Measurements from ENCODE around the gene ZNF500. TPM values are rescaled to one million over a fixed set of nuclear protein-coding genes. Genes with fewer than 3 reads are reported as not detected.
"Not testable (repeated sequence)": the region's sequence is repeated elsewhere in the genome, so short reads cannot be mapped to it uniquely, and the experiment has no call there.

Gene ZNF500
- total RNA-seq, 1 experiment from 2014 or later = 11.8 TPM

- DNase-seq (ENCODE audit: low read depth) = no peak
Measured at GRCh38 chr16:4796982-4797804, 30.2 kb upstream of the ZNF500 start.

- DNase-seq (ENCODE audit: low read depth) = no peak
Measured at GRCh38 chr16:4795828-4796572, 29.0 kb upstream of the ZNF500 start.

- no peak for DNase-seq (ENCODE audit: low read depth)
Measured at GRCh38 chr16:4795181-4795827, 28.3 kb upstream of the ZNF500 start, which contains the start of gene SMIM22. SMIM22 (plus strand) TSS chr16:4795369; CDS start chr16:4795735, 366 bp downstream.

- DNase-seq (ENCODE audit: low read depth) = no peak
Measured at GRCh38 chr16:4792951-4793513, 26.1 kb upstream of the ZNF500 start.

GRCh38 chr16:4790871-4791270, 23.9 kb upstream of the ZNF500 start:
- DNase-seq (ENCODE audit: low read depth) = peak; percentile 45

GRCh38 chr16:4790261-4790660, 23.3 kb upstream of the ZNF500 start:
- DNase-seq (ENCODE audit: low read depth) = no peak

GRCh38 chr16:4788910-4789309, 21.9 kb upstream of the ZNF500 start:
- no peak for DNase-seq (ENCODE audit: low read depth)

GRCh38 chr16:4788489-4788889, 21.5 kb upstream of the ZNF500 start:
- no peak for DNase-seq (ENCODE audit: low read depth)

GRCh38 chr16:4787627-4788482, 20.9 kb upstream of the ZNF500 start, which contains the start of gene SEPTIN12:
SEPTIN12 (minus strand) TSS chr16:4788345; CDS start chr16:4787645, 700 bp downstream.
- no peak for DNase-seq (ENCODE audit: low read depth)

GRCh38 chr16:4787068-4787467, 20.1 kb upstream of the ZNF500 start:
- no peak for DNase-seq (ENCODE audit: low read depth)

GRCh38 chr16:4785758-4786433, 18.9 kb upstream of the ZNF500 start:
- no peak for DNase-seq (ENCODE audit: low read depth)

GRCh38 chr16:4784444-4784987, 17.6 kb upstream of the ZNF500 start:
- not testable (repeated sequence) for DNase-seq (ENCODE audit: low read depth)

- DNase-seq (ENCODE audit: low read depth) = no peak
Measured at GRCh38 chr16:4783951-4784336, 17.0 kb upstream of the ZNF500 start.

GRCh38 chr16:4783251-4783950, 16.4 kb upstream of the ZNF500 start:
- no peak for DNase-seq (ENCODE audit: low read depth)

- no peak for DNase-seq (ENCODE audit: low read depth)
Measured at GRCh38 chr16:4780235-4780634, 13.3 kb upstream of the ZNF500 start.

- DNase-seq (ENCODE audit: low read depth) = no peak
Measured at GRCh38 chr16:4778050-4778392, 11.1 kb upstream of the ZNF500 start.

GRCh38 chr16:4777339-4778049, 10.5 kb upstream of the ZNF500 start:
- no peak for DNase-seq (ENCODE audit: low read depth)

GRCh38 chr16:4776141-4776705, 9.3 kb upstream of the ZNF500 start:
- no peak for DNase-seq (ENCODE audit: low read depth)

Measured in LHCN-M2 (cell line).